Psoas muscle (tissue), 8 donors: ENCODE results near the gene KCNT1. TPM values are rescaled to one million over a fixed set of nuclear protein-coding genes. Genes with fewer than 3 reads are reported as not detected.

Experiments used
- ATAC-seq, 4 donors: fragments of 200-7000 bp; cut with Tn5 transposase; one replicate each; pipeline ENCODE4 v1.9.1; 2020; ENCODE audit warnings: moderate library complexity in 3 of 4, mild to moderate bottlenecking in 2 of 4
- DNase-seq, 2 donors: peaks; one replicate each; pipeline ENCODE4 v3.0.0-alpha.2; 2020
- H3K27ac ChIP-seq: fragments of 200-600 bp; one replicate; pipeline ENCODE4 v1.8.0; 2022
- H3K27me3 ChIP-seq, 3 donors: fragments of 200-600 bp in 1 of 3; one replicate each; pipeline versions ENCODE4 v1.6.1 to v1.8.0; 2013 to 2022; ENCODE audit warnings: low read length in 2 of 3, mild to moderate bottlenecking in 2 of 3, moderate library complexity in 1 of 3; ENCODE audit not compliant: insufficient read depth in 3 of 3
- H3K36me3 ChIP-seq, 2 donors: fragments of 200-600 bp in 1 of 2; one replicate each; pipeline versions ENCODE4 v1.6.1 to v1.8.0; 2013 to 2022; ENCODE audit warnings: low read depth in 1 of 2, mild to moderate bottlenecking in 1 of 2, moderate library complexity in 1 of 2; ENCODE audit not compliant: insufficient read depth in 1 of 2
- H3K4me1 ChIP-seq: fragments of 200-600 bp; one replicate; pipeline ENCODE4 v1.8.0; 2022
- H3K4me3 ChIP-seq: fragments of 200-600 bp; one replicate; pipeline ENCODE4 v1.8.0; 2022; ENCODE audit warnings: mild to moderate bottlenecking
- H3K9me3 ChIP-seq: fragments of 200-600 bp; one replicate; pipeline ENCODE4 v1.8.0; 2022
- WGBS, 3 donors: extraction: QIAGEN DNeasy Blood & Tissue Kit; methylation state at CpG; one replicate each; pipeline versions ENCODE4 v1.1.6 to v1.1.7; 2013; 5-methylcytosine and 5-hydroxymethylcytosine counted together
- intact Hi-C, 2 donors: fragments of 100-400 bp; cut with DNase I; formaldehyde crosslinking; loops; one replicate each; pipeline versions ENCODE4 v1.11.0 to v1.14.2; 2022
- polyA plus RNA-seq, 3 donors: library from polyadenylated mRNA; stranded (reverse); fragments of 200-250 nt; gene quantifications; one replicate each; pipeline ENCODE4 v1.2.3, GENCODE V29; 2013
- total RNA-seq, 4 donors: library from RNA; stranded (reverse); fragmentation: NEBNext Ultra II Directional in 2 of 4; extraction: Animal tissue kit (Norgen Biotek cat#: 25700) in 2 of 4; gene quantifications; one replicate each; pipeline versions ENCODE4 v1.2.1 to v1.2.4, GENCODE V29; 2021 to 2023
- TF ChIP-seq, protein P1 (sequence below): fragments of 200-600 bp; IDR thresholded peaks from one replicate; pipeline ENCODE4 v1.8.0; 2022; ENCODE audit warnings: antibody characterized with exemption
- donor health status: healthy with polysubstance abuse.
- donor health status: DM: no; HTN: no; CAD: no; lungs with moderate emphysema.
- donor health status: Bipolar disorder and iron deficiency.
- donor health status: healthy.
- donor health status: DM: yes; HTN: yes; CAD: no.
- donor health status: DM: no; HTN: no; CAD: no.
- donor health status: DM: no; HTN: no; CAD: no.
- donor health status: DM: yes; HTN: yes; CAD: no.

KCNT1 gene
- total and polyA plus RNA-seq, 7 donors, result 1.1 to 15.0 (median 10.3) TPM

DNA sequence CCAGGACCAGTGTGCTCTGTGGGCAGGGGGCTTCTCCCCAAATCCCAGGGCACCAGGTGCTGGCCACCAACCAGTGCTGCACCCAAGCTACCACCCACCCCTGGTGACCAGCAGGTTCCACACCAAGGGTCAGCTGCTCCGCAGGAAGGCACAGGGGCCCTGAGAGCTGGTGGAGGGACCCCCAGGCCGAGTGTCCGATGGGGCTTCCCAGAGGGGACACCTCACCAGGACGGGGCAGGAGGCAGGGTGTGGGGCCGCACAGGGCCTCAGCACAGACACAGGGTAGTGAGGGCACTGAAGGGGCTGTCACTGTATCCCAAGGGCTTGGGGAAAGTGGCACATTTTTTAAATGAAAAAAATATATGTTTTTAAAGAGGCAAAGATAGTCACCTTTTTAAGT lies 20.8 kb upstream of the KCNT1 start:
- ATAC-seq (no peak), DNase-seq (no peak)
- intact Hi-C loops, result no loop called here
- WGBS, 3 donors, result 84 to 89% (median 88%) methylated on average over 5 of the region's 5 CpGs
- no peak overlapping the region for H3K4me3 ChIP-seq
- no peak overlapping the region for H3K27ac ChIP-seq
- H3K4me1 ChIP-seq, result no peaks in the 10 kb centered on the region
- H3K9me3 ChIP-seq, result no peaks in the 10 kb centered on the region
- peaks cover 0 to 31% (median 5%) of the 10 kb centered on the region in 3 donors for H3K27me3 ChIP-seq
- TF ChIP-seq, protein P1, sequence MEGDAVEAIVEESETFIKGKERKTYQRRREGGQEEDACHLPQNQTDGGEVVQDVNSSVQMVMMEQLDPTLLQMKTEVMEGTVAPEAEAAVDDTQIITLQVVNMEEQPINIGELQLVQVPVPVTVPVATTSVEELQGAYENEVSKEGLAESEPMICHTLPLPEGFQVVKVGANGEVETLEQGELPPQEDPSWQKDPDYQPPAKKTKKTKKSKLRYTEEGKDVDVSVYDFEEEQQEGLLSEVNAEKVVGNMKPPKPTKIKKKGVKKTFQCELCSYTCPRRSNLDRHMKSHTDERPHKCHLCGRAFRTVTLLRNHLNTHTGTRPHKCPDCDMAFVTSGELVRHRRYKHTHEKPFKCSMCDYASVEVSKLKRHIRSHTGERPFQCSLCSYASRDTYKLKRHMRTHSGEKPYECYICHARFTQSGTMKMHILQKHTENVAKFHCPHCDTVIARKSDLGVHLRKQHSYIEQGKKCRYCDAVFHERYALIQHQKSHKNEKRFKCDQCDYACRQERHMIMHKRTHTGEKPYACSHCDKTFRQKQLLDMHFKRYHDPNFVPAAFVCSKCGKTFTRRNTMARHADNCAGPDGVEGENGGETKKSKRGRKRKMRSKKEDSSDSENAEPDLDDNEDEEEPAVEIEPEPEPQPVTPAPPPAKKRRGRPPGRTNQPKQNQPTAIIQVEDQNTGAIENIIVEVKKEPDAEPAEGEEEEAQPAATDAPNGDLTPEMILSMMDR, result no peak
- H3K36me3 ChIP-seq, result no peaks in the 10 kb centered on the region

DNA sequence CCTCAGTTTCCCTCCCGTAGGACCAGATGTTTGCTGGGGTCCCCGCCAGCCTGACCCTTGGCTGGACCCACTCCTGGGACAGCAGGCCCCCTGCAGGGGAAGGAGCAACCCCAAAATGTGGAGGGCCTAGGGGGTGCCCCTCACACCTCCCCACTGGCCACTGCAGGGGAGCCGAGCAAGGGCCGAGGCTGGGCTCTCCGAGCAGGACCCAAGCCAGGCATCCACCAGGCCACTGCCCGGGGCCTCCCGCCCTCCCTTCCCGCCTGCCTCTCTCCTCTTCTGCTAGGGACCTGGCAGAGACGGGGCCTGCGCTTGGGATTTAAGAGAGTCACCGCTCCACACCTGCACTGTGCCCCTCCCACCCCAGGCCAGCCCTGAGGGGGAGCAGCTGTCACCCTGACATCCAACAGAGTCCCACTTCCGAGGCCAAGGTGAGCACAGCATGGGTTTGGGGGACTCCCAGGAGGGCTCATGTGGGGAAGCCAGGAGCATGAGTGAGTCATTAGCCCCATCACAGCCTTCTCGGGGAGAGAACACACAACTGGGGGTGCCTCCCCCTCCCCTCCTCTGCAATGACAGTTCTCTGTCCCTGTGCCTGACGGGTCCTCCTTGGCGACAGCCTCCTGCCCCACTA lies 18.5 kb upstream of the KCNT1 start:
- intact Hi-C loops, result no loop called here
- no peak for DNase-seq
- no peaks in the 10 kb centered on the region for H3K36me3 ChIP-seq
- H3K27me3 ChIP-seq, result peaks cover 0 to 31% (median 7%) of the 10 kb centered on the region in 3 donors
- 59 to 62% (median 62%) methylated on average over 12 to 15 of the region's 15 CpGs for WGBS, 3 donors
- no peaks in the 10 kb centered on the region for H3K9me3 ChIP-seq
- TF ChIP-seq, protein P1, result no peak
- no peak overlapping the region for H3K27ac ChIP-seq
- no peaks in the 10 kb centered on the region for H3K4me1 ChIP-seq
- ATAC-seq, result no peak
- H3K4me3 ChIP-seq, result no peak overlapping the region

DNA sequence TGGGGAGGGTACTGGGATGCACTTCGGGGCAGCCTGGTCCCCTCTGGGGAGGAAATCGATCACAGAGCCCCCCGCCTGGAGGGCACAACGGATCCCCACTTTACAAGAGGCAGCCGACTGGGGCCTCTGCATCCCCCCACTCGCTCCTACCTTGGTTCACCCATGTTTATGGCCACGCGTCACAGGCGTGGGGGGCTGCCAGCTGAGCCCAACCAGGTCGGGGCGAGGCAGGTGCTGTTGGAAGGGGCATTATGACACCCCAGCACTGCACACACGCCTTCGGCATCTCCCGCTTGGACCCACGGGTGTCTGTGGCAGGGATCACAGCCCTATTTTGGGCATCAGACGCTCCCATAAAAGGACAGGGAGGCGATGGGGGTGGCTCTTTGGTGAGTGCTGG lies 17.3 kb upstream of the KCNT1 start:
- DNase-seq, result no peak
- TF ChIP-seq, protein P1, result no peak
- WGBS, 3 donors, result 74 to 81% (median 79%) methylated on average over 17 of the region's 17 CpGs
- no peaks in the 10 kb centered on the region for H3K4me1 ChIP-seq
- no peak overlapping the region for H3K27ac ChIP-seq
- no peak for ATAC-seq
- H3K4me3 ChIP-seq, result no peak overlapping the region
- no peaks in the 10 kb centered on the region for H3K9me3 ChIP-seq
- intact Hi-C loops, result no loop called here
- H3K36me3 ChIP-seq, result no peaks in the 10 kb centered on the region
- peaks cover 0 to 31% (median 8%) of the 10 kb centered on the region in 3 donors for H3K27me3 ChIP-seq

DNA sequence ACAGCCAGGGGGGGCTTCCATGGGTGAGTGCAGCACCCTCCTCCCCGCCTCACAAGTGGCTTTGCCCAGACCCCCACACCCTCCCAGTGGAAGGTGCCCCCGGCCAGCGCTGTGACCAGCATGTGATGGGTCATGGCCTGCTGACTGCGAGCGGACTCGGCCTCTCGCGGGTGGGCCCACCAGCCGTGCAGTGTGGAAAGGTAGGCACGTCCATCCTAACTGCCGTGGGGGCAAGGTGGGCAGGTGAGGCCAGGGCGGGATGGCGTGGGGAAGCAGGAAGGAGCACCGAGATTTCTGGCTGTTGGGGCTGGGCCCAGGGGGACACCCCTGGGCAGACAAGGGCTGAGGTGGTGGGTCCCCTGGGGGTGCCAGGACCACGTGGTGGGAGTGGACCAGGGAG lies 14.8 kb upstream of the KCNT1 start:
- H3K9me3 ChIP-seq, result no peaks in the 10 kb centered on the region
- no peaks in the 10 kb centered on the region for H3K4me1 ChIP-seq
- 84 to 92% (median 89%) methylated on average over 15 of the region's 15 CpGs for WGBS, 3 donors
- no peak overlapping the region for H3K27ac ChIP-seq
- intact Hi-C loops, result no loop called here
- ATAC-seq (no peak), DNase-seq (no peak)
- no peaks in the 10 kb centered on the region for H3K36me3 ChIP-seq
- TF ChIP-seq, protein P1, result no peak
- no peak overlapping the region for H3K4me3 ChIP-seq
- peaks cover 0 to 25% (median 9%) of the 10 kb centered on the region in 3 donors for H3K27me3 ChIP-seq

DNA sequence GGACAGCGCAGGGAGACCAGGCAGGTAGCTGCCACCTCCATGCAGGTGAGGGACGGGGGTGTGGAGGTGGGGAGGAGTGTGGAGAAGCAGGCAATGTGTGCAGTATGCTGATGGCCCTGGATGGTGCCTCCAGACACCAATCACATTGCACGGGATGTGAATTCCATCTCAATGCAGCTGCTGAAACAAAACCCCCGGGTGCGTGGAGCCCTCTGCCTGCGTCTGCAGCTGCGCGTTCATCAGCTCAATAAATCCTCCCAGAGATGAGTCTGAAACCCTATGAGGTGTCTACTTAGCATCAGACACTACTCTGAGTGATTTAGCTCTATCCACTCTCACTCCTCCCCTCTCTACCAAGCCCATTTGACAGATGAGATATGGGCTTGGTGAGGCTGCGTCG lies 13.0 kb upstream of the KCNT1 start:
- Histone ChIP-seq H3K9me3 (no peaks in the 10 kb centered on the region), H3K4me3 (no peak overlapping the region), H3K36me3 (no peaks in the 10 kb centered on the region), H3K27ac (no peak overlapping the region), H3K27me3 (peaks cover 0 to 13% (median 4%) of the 10 kb centered on the region in 3 donors), H3K4me1 (no peaks in the 10 kb centered on the region)
- TF ChIP-seq, protein P1, result no peak
- WGBS, 3 donors, result 70 to 75% (median 72%) methylated on average over 8 to 10 of the region's 10 CpGs
- intact Hi-C loops, result no loop called here
- no peak for DNase-seq
- no peak for ATAC-seq
